GM08714 (cell line): ENCODE results near the gene MPHOSPH9.

Source experiments
- H3K4me3 ChIP-seq: fragments of 200-500 bp; sonication (Bioruptor generic); 2 replicates; pipeline ENCODE4 v1.5.1; 2014; ENCODE audit warnings: mild to moderate bottlenecking, low read length, inconsistent platforms
- ZNF274 ChIP-seq: IDR thresholded peaks from 2 replicates; pipeline ENCODE4 v1.6.1; 2012; ENCODE audit warnings: mild to moderate bottlenecking, low read depth, low read length

The MPHOSPH9 gene

DNA sequence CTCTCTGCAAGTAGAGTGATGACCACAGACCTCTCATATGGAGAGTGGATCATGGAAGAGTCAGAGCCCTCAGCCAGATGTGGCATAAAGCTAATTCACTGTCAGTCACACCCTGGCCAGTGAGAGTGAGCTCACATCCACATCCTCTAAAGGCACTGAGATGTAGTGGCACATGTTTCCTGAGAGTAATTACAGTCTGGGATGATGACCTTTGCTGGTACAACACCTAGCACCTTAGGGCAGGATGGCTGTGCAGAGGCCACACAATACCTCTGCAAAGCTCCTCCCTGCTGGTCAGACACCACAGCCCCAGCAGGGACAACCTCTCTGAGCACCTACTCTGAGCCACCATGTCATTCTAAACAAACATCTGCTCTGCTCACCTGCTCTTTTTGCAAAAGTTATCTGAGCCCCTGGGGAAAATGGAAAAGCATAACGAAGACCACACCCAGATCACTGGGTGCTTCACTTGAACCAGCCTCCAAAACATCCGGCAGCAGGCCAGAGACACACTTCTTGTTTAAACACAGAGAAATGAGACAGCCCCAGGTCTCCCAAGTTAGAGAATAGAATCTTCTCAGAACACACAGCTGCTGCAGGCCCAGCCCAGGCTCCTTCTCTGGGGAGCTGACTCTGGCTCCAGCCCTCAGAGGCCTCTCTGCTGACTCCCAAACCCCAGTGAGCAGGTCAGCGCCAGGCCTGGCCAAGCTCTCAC is 112.3 kb downstream of the MPHOSPH9 start:
- no peak overlapping the region for H3K4me3 ChIP-seq
- no peak for TF ChIP-seq ZNF274

- H3K4me3 ChIP-seq, result no peak overlapping the region
- TF ChIP-seq ZNF274, result no peak
Measured at GRCh38 chr12:123119808-123120207, 113.1 kb downstream of the MPHOSPH9 start.

GRCh38 chr12:123118497-123118896 is 114.4 kb downstream of the MPHOSPH9 start:
- H3K4me3 ChIP-seq, result no peak overlapping the region
- TF ChIP-seq ZNF274, result no peak

GRCh38 chr12:123115409-123116121 is 117.4 kb downstream of the MPHOSPH9 start:
- H3K4me3 ChIP-seq, result no peak overlapping the region
- no peak for TF ChIP-seq ZNF274

GRCh38 chr12:123114304-123115083 is 118.4 kb downstream of the MPHOSPH9 start:
- no peak for TF ChIP-seq ZNF274
- H3K4me3 ChIP-seq, result no peak overlapping the region

DNA sequence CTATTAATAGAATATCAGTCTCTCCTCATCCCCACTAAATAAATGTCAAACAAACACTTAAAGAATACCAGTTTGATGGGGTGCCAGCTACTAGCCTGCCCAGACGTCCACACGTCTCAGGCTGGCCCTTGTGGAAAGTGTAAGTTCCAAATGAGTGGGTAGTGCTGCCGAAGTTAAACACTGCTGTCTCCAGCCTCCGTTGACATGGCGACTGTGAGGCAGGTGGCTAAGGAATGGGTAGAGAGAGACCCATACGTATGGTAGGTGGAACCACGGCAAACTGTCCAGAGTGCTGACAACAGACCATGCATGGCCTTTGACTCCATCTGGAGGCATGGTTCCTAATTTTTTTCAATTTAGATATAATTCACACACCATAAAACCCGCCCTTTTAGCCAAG is 119.9 kb downstream of the MPHOSPH9 start:
- H3K4me3 ChIP-seq, result no peak overlapping the region
- no peak for TF ChIP-seq ZNF274

- no peak for TF ChIP-seq ZNF274
- H3K4me3 ChIP-seq, result no peak overlapping the region
Measured at GRCh38 chr12:123111498-123112165, 121.3 kb downstream of the MPHOSPH9 start.

DNA sequence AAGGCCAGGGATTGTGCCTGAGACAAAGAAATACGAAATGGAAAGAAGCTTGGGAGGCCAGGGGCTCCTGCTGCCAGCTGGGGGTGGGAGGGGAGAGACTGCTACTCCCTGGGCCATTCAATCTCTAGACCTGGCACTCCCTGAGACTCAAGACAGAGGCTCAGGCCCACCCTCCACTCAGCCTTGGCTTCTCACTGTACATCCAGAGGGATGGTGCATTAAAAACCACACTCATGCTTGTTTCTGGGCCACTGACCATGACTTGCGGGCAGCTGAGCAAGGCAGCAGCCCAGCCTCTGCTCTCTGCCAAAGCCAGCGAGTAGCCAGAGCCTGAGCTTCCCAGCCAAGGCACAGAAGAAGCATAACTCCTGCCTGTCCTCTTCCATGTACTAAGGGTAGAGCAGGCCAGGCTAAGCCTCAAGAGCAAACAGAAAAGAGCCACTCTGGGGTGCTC is 123.6 kb downstream of the MPHOSPH9 start:
- no peak for TF ChIP-seq ZNF274
- H3K4me3 ChIP-seq, result no peak overlapping the region

- H3K4me3 ChIP-seq, result no peak overlapping the region
- TF ChIP-seq ZNF274, result no peak
Measured at GRCh38 chr12:123108682-123109066, 124.3 kb downstream of the MPHOSPH9 start.

DNA sequence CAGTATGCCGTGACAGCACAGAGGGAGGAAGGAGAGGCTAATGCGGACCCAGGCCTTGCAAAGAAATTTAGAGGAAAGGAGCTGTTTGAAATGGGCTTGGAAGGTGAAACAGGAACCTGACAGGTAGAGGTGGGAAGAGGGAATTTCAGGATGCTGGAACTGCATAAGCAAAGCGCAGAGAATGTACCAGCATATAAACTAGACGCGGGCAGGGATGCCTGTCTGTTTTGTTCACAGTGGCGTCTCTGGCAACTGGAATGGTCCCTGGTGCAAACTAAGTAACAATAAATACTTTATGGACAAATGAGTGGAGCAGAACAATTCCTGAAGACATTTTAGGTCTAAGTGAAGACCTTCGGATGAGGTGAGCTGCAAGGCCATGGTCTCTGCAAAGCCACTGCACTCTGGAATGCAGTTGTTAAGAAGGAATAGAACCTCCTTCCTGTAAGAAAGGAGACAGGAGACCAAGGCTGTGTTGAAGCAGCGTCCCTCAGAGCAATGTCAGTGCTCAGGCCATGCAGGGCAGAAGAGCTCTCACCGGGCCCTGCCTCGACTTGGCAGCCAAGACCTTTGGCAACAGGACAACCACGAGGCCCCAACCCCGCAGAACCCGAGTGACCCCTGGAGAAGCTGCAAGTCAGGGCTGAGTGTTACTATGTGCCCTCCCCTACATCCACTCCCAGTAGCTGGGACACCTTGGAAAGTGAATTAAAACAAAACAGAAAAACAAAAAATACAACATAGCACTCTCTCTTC is 124.8 kb downstream of the MPHOSPH9 start:
- TF ChIP-seq ZNF274, result no peak

GRCh38 chr12:123106640-123107359 is 126.1 kb downstream of the MPHOSPH9 start:
- no peak overlapping the region for H3K4me3 ChIP-seq
- no peak for TF ChIP-seq ZNF274

More for the DNA sequence above, 124.8 kb downstream of the MPHOSPH9 start:
- H3K4me3 ChIP-seq, result no peak overlapping the region

GRCh38 chr12:123105211-123105826 is 127.6 kb downstream of the MPHOSPH9 start:
- no peak overlapping the region for H3K4me3 ChIP-seq

DNA sequence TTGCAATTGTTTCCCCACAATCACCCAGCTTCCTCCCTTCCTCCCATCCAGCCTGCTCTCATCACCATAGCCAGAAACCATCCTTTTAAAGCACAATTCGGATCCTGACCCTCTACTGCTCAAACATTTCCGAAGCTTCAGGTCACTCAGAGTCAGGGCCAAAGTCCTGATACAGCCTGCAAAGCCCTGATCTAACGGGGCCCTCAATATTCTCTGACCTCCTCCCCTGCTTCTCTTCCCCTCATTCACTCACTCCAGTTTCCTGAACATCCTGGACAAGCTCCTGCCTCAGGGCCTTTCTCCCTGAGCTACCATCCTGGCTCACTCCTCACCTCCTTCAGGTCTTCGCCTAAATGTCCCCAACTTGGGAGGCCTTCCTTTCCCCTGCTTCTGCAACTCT is 128.1 kb downstream of the MPHOSPH9 start:
- H3K4me3 ChIP-seq, result no peak overlapping the region

More at GRCh38 chr12:123105211-123105826, 127.6 kb downstream of the MPHOSPH9 start:
- no peak for TF ChIP-seq ZNF274

More for the DNA sequence above, 128.1 kb downstream of the MPHOSPH9 start:
- no peak for TF ChIP-seq ZNF274
